GM12878 (cell line): ENCODE results near the gene TET1. TPM values are rescaled to one million over a fixed set of nuclear protein-coding genes. Genes with fewer than 3 reads are reported as not detected.

Experiments used
- ATAC-seq: fragments of 200-7000 bp; cut with Tn5 transposase; 3 replicates; pipeline ENCODE4 v1.9.1; 2020; ENCODE audit warnings: mild to moderate bottlenecking, moderate library complexity
- BruUV-seq: library from RNA; stranded (reverse); fragments of 400-500 nt; replicated peaks from 2 replicates; lab custom pipeline; 2021; lab: Mats Ljungman, UMichigan
- CTCF ChIA-PET: fragments of 300-600 bp; sonication (Branson Sonifier 250); formaldehyde crosslinking; extraction: SDS; loops from one replicate; lab custom pipeline; 2021; ENCODE audit warnings: inconsistent platforms; lab: Yijun Ruan, JAX
- POLR2A ChIA-PET: fragments of 350-600 bp; formaldehyde crosslinking; extraction: SDS; loops from one replicate; lab custom pipeline; 2021; ENCODE audit warnings: inconsistent platforms; lab: Charles Lee
- RAD21 ChIA-PET: fragments of 300-600 bp; sonication (Branson Sonifier 250); formaldehyde crosslinking; loops from one replicate; lab custom pipeline; 2023; ENCODE audit warnings: antibody characterized with exemption; ENCODE audit not compliant: unreplicated experiment; lab: Charles Lee
- SMC1A ChIA-PET: fragments of 300-600 bp; sonication (Branson Sonifier 250); formaldehyde crosslinking; loops from one replicate; lab custom pipeline; 2023; ENCODE audit not compliant: unreplicated experiment, uncharacterized antibody; lab: Charles Lee
- DNase-seq: peaks from one replicate; pipeline ENCODE4 v3.0.0-alpha.2; 2011; ENCODE audit warnings: low read depth, low spot score
- FAIRE-seq: peaks from 3 replicates; lab custom pipeline; 2011; peaks lifted over from hg19 to GRCh38; lab: Jason Lieb, UNC
- H2AFZ ChIP-seq: 2 replicates; pipeline ENCODE4 v1.6.0; 2011; ENCODE audit warnings: low read depth, low read length, control low read depth; ENCODE audit not compliant: control insufficient read depth
- H3K27ac ChIP-seq: 2 replicates; pipeline ENCODE4 v1.5.1; 2011; ENCODE audit warnings: control low read depth; ENCODE audit not compliant: control insufficient read depth, insufficient read depth
- H3K27me3 ChIP-seq, 2 experiments: replicated peaks in 1 of 2; 2 replicates each; pipeline versions ENCODE4 v1.6.0 to v1.6.1; 2011; ENCODE audit warnings: low read length in 1 of 2; ENCODE audit not compliant: control insufficient read depth in 2 of 2, insufficient read depth in 2 of 2
- H3K36me3 ChIP-seq, 2 experiments: 2 replicates each; pipeline ENCODE4 v1.5.1; 2011; ENCODE audit warnings: low read length in 1 of 2; ENCODE audit not compliant: control insufficient read depth in 2 of 2, insufficient read depth in 2 of 2
- H3K4me1 ChIP-seq: 2 replicates; pipeline ENCODE4 v1.6.1; 2011; ENCODE audit warnings: mild to moderate bottlenecking, low read length, moderate library complexity, mixed read lengths; ENCODE audit not compliant: control insufficient read depth, insufficient read depth
- H3K4me2 ChIP-seq: 2 replicates; pipeline ENCODE4 v1.6.0; 2011; ENCODE audit warnings: control low read depth; ENCODE audit not compliant: control insufficient read depth, insufficient read depth
- H3K4me3 ChIP-seq: fragments of 200-600 bp; sonication (generic); 2 replicates; pipeline ENCODE4 v1.5.1; 2016
- H3K79me2 ChIP-seq: 2 replicates; pipeline ENCODE4 v1.6.0; 2011; ENCODE audit warnings: low read length; ENCODE audit not compliant: control insufficient read depth, insufficient read depth
- H3K9ac ChIP-seq: 2 replicates; pipeline ENCODE4 v1.8.0; 2011; ENCODE audit warnings: low read length, control low read depth, mixed read lengths; ENCODE audit not compliant: control insufficient read depth, insufficient read depth
- H3K9me3 ChIP-seq: replicated peaks from 3 replicates; pipeline ENCODE4 v1.5.1; 2011; ENCODE audit warnings: mild to moderate bottlenecking, low read length; ENCODE audit not compliant: control insufficient read depth, insufficient read depth
- H4K20me1 ChIP-seq: 2 replicates; pipeline ENCODE4 v1.6.0; 2011; ENCODE audit not compliant: control insufficient read depth, insufficient read depth
- BHLHE40 ChIP-seq, 2 experiments: fragments of 450-650 bp in 1 of 2; IDR thresholded peaks; 2 replicates each; pipeline ENCODE4 v1.6.1; 2011 to 2017; ENCODE audit warnings: low read depth in 2 of 2, borderline replicate concordance in 1 of 2, improper control_type of control experiment in 1 of 2, low read length in 1 of 2, mild to moderate bottlenecking in 1 of 2
- JUNB ChIP-seq: IDR thresholded peaks from 2 replicates; pipeline ENCODE4 v1.6.1; 2016; ENCODE audit warnings: antibody characterized with exemption, mild to moderate bottlenecking
- KAT2A ChIP-seq: conservative IDR thresholded peaks from 2 replicates; pipeline ENCODE4 v1.6.1; 2011; ENCODE audit warnings: low read depth, low read length; ENCODE audit not compliant: control insufficient read depth
- NFYB ChIP-seq: IDR thresholded peaks from 2 replicates; pipeline ENCODE4 v1.6.1; 2011; ENCODE audit warnings: low read depth, mild to moderate bottlenecking, low read length, improper control_type of control experiment, moderate library complexity; ENCODE audit not compliant: insufficient read depth
- NR2F1 ChIP-seq: fragments of 450-650 bp; conservative IDR thresholded peaks from 2 replicates; pipeline ENCODE4 v1.6.1; 2017; ENCODE audit warnings: mild to moderate bottlenecking
- RAD51 ChIP-seq: fragments of 450-650 bp; IDR thresholded peaks from 2 replicates; pipeline ENCODE4 v1.6.1; 2016; ENCODE audit warnings: moderate library complexity, mild to moderate bottlenecking, inconsistent platforms
- RUNX3 ChIP-seq: IDR thresholded peaks from 2 replicates; pipeline ENCODE4 v1.6.1; 2012; ENCODE audit warnings: low read length, inconsistent platforms
- TCF7 ChIP-seq: IDR thresholded peaks from 2 replicates; pipeline ENCODE4 v1.6.1; 2014; ENCODE audit warnings: antibody characterized with exemption, borderline replicate concordance
- ZNF622 ChIP-seq: fragments of 450-650 bp; IDR thresholded peaks from 2 replicates; pipeline ENCODE4 v1.6.1; 2017; ENCODE audit warnings: mild to moderate bottlenecking, inconsistent platforms
- WGBS: methylation state at CpG from one replicate; pipeline ENCODE4 v1.1.6; 2016; ENCODE audit warnings: low lambda C conversion rate; ENCODE audit not compliant: insufficient replicate concordance, insufficient coverage; ENCODE audit errors: missing lambda C conversion rate; 5-methylcytosine and 5-hydroxymethylcytosine counted together
- in situ Hi-C: fragments of 300-500 bp; cut with MboI; formaldehyde crosslinking; loops from 9 replicates; pipeline ENCODE4 v1.14.3; 2018; ENCODE audit warnings: mixed read lengths
- intact Hi-C: fragments of 100-400 bp; cut with micrococcal nuclease; formaldehyde crosslinking; loops from one replicate; pipeline ENCODE4 v1.14.2; 2022; ENCODE audit not compliant: unreplicated experiment
- polyA plus RNA-seq, 11 experiments: library from polyadenylated mRNA; depleted of rRNA in 4 of 11; unstranded in 6 of 11; stranded (reverse) in 5 of 11; fragments of >200 nt; fragmentation: Nextera tagmentation in 4 of 11; fragmentation: Illumina TruSeq in 1 of 11; extraction: Ambion mirVana in 4 of 11; extraction: Trizol in 1 of 11; gene quantifications; 1 replicate in 1 of 11; 2 replicates in 10 of 11; pipeline versions ENCODE4 v1.2.1 to v1.2.3, GENCODE V29; 2011 to 2016; ENCODE audit warnings: inconsistent platforms in 2 of 11, missing spikeins in 2 of 11, low read depth in 1 of 11
- total RNA-seq, 4 experiments: library from RNA; depleted of rRNA in 3 of 4; stranded (reverse); fragments of >200 nt in 3 of 4; fragmentation: Illumina TruSeq in 1 of 4; extraction: Trizol in 1 of 4; gene quantifications; 2 replicates each; pipeline versions ENCODE4 v1.2.1 to v1.2.3, GENCODE V29; 2013 to 2021

Gene TET1
- total and polyA plus RNA-seq, 10 of the 15 experiments (the other 5 are each of a cell fraction or from before 2014, with no cell fraction given), result 0.22 to 1.4 (median 0.60) TPM

DNA sequence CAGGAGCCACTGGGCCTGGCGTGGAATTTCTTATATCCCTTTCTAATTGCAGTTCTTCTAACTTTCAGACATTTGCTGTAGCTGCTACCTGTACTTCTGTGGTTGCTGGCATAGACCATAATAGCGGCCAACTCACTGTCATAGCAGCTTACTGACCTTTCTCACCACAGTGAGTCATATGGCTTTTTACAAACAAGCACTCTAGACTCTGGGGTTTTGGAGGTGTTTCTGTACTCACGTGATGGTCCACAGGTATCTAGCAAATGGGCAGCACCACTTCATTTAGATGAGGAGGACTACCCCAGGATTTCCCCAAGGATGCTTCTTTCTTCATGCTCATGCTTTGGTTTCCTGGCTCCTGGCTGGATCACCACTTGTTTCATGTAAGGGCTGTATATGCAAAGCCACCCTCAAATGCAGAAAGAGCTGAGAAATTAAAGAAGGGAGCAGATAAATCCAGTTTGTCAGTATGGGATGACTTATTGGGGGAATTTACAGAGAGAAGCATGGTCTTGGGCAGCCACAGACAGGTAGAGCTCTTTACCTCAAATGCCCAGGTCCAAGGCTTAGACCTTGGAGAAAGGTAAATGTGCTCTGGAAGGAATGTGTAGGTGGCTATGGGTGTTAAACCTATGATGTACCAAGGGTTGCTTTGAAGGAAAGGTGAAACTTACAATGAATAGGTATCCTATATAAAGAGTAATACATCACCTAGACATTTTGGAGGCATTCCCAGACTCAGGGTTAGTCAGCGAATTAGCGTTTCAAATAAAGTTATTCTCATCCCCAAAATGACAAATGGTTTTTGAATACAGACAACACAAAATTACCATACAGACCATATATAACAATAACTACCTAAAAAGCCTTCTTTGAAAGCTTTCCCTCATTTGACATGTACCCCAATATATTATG, 16.9 kb upstream of the TET1 start:
- no peaks in the 10 kb centered on the region for H3K4me1 ChIP-seq
- no peak overlapping the region for H2AFZ ChIP-seq
- in situ Hi-C loops, result no loop called here
- H3K9ac ChIP-seq, result no peak overlapping the region
- peak; percentile 91 for ATAC-seq
- POLR2A ChIA-PET, result interaction anchor here (0.6 kb wide), 1 partner anchor 221 kb away, joined by 4 read pairs; no protein-coding TSS in a partner anchor
- FAIRE-seq, result peak; percentile 31
- no peak overlapping the region for H3K4me3 ChIP-seq
- no peak for TF ChIP-seq TCF7
- TF ChIP-seq NFYB, result no peak
- TF ChIP-seq JUNB, result peak; percentile 15; the same call in 1 of the 2 replicates
- TF ChIP-seq ZNF622, result no peak
- TF ChIP-seq RUNX3, result peak; percentile 77
- peak; percentile 37; the same call in 1 of the 2 replicates for TF ChIP-seq RAD51
- TF ChIP-seq NR2F1, result peak; percentile 87
- TF ChIP-seq KAT2A, result no peak
- TF ChIP-seq BHLHE40 (IDR thresholded peaks at IDR 0.05; ENCODE audit: borderline replicate concordance in 1 of 2, low read depth in 2 of 2, low read length in 1 of 2), result peak; percentile 72 to 84
- RAD21 ChIA-PET, result no interaction called here
- H3K36me3 ChIP-seq, result no peaks in the 10 kb centered on the region
- H3K9me3 ChIP-seq, result no peaks in the 10 kb centered on the region
- whole genome bisulfite sequencing, result 30% methylated on average over 5 of the region's 5 CpGs
- SMC1A ChIA-PET, result no interaction called here
- no peaks in the 10 kb centered on the region for H3K79me2 ChIP-seq
- CTCF ChIA-PET, result no interaction called here
- no peak overlapping the region for H3K27ac ChIP-seq
- H4K20me1 ChIP-seq, result no peaks in the 10 kb centered on the region
- BruUV-seq, result no TSS peak
- no peak overlapping the region for H3K4me2 ChIP-seq
- DNase-seq, result no peak
- H3K27me3 ChIP-seq, result no peaks in the 10 kb centered on the region
- intact Hi-C loops, result no loop called here
